ENCODE results near the gene SYT7.

Gene SYT7

DNA sequence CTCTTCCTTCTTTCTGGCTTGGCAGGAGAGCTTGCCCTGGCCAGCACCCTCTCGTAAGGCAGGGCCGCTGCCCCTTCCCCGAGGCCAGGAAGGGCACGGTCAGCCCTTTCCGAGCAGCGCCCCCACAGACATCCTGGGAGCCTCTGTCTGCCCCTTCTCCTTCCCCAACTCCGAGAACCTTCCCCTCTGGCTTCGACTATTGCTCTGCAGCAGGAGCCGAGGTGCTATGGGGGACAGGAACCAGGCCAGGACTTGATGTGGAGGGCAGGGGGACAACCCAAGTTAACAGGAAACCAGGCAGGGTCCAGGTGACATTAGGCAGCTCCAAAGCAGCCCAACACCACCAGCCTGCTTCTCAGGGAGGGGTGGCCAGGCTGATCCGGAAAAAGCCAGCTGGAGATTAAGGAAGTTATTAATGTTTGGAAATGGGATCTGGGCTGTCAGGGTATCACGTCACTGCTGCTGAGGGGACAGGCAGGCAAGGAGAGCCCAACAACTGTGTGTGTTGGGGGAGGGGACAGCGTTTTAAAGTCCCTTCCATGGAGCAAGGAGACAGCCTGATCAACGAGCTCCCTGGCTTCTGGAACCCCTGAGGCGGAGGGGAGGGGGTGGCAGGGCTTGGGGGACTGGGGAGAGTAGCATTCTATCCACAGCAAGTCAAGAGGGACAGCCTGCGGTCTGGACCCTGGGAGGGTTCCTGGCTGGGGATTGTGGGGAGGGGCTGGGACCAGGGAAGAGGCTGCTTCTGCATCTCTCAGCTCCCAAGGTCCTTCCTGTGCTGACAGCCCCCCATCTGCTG lies 27.3 kb downstream of the SYT7 start:
- DNase-seq (ENCODE audit: low read depth): no peak

GRCh38 chr11:61552108-61552635 lies 28.7 kb downstream of the SYT7 start:
- DNase-seq (ENCODE audit: low read depth): no peak

- no peak for DNase-seq (ENCODE audit: low read depth)
Measured at GRCh38 chr11:61551634-61552033, 29.2 kb downstream of the SYT7 start.

DNA sequence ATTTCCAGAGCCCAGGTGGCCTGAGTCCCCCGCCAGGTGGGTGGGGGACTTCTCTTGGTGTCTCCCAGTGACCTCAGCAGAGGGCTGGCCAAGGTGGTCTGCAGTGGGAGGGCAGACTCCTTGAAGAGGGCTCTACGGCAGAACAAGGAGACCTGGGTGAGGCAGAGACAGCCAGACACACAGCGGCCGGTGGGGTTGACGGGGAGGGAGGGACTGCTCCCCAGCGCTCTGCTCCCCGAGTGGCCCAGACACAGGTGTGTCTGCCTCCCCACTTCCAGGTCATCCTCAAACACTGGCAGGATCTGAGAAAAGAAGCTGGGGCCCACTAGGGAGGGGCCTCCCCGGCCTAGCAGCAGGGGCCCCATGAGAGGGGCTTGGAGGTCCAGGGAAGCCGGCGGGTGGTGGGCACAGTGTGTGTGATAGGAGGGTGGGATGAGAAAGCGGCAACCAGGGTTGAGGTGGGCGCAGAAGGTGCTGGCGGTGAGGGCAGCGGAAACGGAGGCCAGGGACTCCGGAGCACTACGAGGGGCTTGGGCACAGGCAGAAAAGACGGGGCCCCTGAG lies 30.1 kb downstream of the SYT7 start:
- DNase-seq (ENCODE audit: low read depth): no peak

GRCh38 chr11:61549662-61550568 lies 31.0 kb downstream of the SYT7 start:
- no peak for DNase-seq (ENCODE audit: low read depth)

- no peak for DNase-seq (ENCODE audit: low read depth)
Measured at GRCh38 chr11:61549177-61549576, 31.7 kb downstream of the SYT7 start.

DNA sequence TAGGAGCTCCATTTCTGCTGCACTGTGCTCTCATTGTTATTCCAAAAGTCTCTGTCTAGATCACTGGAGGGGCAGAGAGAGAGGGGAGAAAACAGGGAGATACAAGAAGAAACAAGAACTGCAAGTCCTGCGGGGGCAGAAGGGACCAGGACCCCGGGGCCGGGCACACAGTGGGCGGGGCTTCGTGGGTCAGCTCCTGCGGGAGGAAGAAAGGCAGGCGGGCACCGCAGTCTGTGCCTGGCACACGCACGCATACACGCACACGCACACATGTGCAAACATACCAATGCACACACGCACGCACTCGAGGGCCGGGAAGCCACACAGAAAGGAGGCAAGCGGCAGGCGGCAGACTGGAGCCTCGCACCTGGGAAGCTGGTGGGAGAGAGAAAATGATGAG lies 33.6 kb downstream of the SYT7 start:
- DNase-seq (ENCODE audit: low read depth): no peak

DNA sequence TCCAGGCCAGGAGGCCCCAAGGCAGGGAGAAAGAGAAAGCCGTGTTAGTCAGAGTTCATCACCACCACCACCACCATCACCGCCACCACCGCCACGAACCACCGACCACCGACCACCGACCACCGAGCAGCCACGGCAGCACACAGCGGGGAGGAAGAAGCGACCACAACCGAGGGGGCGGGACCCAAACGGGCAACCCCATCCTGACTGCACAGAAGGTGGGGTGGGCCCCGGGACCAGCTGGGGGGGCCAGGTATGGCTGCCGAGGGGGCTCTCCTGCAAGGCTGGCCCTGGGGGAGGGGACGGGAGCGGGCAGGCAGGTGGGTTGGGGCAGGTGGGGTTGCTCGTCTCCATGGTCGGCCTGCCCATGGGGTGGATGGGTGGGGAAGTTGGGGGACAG lies 34.2 kb downstream of the SYT7 start:
- DNase-seq (ENCODE audit: low read depth): no peak

DNA sequence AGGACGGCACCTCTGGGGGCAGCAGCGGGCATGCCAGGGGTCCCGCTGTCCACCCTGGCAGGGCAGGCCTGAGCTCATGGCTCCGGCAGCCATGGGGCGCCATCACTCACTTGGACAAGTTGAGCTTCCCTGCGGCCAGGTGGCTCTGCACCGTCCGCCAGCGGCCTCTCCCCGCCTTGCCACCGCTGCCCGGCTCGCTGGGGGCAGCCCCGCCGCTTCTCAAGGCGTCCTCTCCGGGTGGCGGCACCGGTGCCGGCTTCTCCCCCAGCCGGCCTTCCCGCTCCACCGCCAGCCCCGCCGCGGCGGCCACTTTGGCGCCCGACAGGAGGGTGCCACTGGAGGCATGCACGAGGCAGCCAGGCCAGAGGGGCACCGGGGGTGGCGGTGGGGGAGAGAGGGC lies 35.0 kb downstream of the SYT7 start:
- no peak for DNase-seq (ENCODE audit: low read depth)

DNA sequence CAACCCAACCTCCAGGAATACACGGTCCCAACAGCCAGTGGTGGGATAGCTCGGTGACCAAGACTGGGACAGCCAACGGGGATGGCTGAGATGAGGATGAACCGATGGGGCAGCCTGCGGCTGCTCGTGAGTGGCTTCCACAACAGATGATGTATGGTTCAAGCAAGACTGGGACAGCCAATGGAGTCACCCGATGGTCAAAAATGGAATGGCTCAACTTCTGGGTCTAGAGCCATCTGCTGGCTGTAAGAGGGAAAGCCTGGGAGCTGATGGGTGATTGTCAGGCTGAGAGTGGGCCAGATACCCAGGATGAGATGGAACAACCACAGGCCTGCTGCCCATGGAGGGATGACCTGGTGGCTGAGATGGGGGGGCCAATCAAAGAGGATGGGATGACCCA lies 35.5 kb downstream of the SYT7 start:
- no peak for DNase-seq (ENCODE audit: low read depth)

DNA sequence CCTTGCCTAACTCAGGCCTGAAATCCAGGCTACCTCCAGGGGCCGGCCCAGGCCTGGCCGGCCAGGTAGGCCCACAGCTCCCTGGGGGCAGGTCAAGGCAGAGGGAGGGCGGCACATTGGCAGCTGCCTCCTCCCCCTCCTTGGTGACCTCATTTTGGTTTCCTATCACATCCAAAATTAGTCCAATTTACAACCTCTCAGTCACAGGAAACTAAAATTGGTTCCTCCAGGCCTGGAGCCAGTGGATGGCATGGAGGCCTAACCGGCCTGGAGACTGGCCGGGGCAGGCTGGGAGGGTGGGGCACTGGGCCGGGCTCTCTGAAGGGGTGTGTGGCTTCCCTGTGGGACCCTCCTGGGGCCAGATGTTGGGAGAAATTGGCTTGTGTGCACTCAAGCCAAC lies 36.4 kb downstream of the SYT7 start:
- no peak for DNase-seq (ENCODE audit: low read depth)

- no peak for DNase-seq (ENCODE audit: low read depth)
Measured at GRCh38 chr11:61543606-61544306, 37.1 kb downstream of the SYT7 start.

DNA sequence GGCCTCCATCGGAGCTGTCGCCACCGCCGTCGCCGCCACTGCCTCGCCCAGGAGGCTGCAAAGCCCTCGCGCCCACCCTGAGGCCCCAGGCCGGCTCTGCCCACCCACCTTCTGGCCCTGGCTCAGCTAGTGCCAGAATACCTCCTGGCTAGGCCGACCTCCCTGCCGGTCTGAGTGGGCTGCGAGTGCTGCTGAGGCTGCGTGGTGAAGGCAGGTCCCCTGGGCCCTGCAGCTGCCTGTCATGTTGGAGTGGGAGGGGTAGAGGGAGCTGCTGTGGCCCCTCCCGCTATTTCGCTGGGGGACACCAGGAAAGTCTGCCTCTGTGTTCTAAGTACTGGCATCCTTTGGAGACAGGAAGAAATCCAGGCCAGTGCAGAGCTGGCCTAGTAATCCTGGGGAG lies 38.2 kb downstream of the SYT7 start:
- no peak for DNase-seq (ENCODE audit: low read depth)

- DNase-seq (ENCODE audit: low read depth): no peak
Measured at GRCh38 chr11:61542024-61542461, 38.8 kb downstream of the SYT7 start.

DNA sequence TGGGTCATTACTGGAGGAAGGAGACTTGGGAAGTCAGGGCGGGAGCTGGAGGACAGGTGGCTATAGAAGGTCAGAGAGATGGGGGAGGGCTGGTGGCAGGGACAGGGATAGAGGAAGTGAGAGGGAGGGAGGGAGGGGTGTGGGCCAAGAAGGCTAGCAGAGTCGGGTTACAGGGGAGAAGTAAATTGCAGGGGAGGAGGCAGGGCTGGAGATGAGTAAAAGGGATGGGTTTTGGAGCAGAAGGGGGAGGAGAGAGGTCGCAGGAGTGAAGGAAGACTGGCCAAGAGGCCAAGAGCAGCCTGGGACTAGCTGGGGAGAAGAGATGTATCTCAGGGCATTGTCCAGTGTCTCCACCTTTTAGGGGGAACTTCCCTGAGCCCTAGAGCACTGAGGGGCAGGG lies 39.3 kb downstream of the SYT7 start:
- DNase-seq (ENCODE audit: low read depth): peak; percentile 19

- no peak for DNase-seq (ENCODE audit: low read depth)
Measured at GRCh38 chr11:61540528-61540927, 40.3 kb downstream of the SYT7 start.

GRCh38 chr11:61539831-61540357 lies 41.0 kb downstream of the SYT7 start:
- no peak for DNase-seq (ENCODE audit: low read depth)

DNA sequence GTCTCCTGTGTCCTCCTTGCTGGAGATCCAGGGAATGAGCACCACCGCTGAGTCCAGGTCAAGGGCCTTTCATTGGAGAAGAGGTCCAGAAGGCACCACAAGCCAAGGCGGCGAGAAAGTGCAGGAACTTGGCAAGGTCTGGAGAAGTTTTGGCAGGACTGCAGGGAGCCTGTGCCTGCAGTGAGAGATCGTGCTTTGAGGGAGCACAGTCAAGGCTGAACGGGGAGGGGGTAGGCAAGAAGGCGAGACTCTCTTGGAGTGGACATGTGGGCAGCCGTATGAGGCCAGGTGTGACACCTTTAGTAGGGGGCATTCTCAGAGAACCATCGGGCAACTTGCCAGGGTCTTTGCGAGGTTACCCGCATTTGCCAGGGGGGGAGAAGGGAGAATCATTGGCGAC lies 41.9 kb downstream of the SYT7 start:
- no peak for DNase-seq (ENCODE audit: low read depth)

DNA sequence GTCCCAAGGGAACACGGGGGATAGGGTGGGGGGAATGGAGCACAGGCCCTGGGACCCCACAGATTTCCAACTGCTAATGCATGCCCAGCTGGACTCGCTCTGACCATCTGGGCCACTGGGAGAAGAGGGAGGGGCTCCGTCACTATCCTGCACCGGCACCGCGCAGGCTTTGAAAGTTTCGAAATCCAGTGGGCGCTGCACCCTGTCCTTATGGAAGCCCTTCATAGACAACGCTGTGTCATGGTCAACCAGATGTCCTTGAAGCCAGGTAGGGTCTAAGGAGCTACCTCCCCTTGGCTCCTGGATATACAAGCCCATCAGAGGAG lies 42.3 kb downstream of the SYT7 start:
- no peak for DNase-seq (ENCODE audit: low read depth)

DNA sequence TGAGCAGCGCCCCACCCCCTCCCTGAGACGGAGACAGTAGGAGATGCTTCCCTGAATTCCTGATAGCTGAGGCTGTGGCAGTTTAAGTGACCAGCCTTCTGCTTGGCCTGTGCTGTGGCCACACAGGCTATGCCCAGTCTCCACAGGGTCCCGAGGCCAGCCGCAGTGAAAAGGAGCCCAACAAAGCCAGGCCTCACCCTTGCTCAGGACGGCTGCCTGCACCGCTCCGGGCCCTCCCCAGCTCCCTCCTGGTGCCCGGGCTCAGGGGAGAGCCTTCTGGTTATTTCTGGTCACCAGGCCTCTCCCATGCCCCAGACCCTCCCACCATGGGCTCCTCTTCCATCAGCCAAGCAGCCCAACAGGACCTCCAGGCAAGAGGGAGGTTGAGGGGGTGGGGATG lies 43.5 kb downstream of the SYT7 start:
- no peak for DNase-seq (ENCODE audit: low read depth)

DNA sequence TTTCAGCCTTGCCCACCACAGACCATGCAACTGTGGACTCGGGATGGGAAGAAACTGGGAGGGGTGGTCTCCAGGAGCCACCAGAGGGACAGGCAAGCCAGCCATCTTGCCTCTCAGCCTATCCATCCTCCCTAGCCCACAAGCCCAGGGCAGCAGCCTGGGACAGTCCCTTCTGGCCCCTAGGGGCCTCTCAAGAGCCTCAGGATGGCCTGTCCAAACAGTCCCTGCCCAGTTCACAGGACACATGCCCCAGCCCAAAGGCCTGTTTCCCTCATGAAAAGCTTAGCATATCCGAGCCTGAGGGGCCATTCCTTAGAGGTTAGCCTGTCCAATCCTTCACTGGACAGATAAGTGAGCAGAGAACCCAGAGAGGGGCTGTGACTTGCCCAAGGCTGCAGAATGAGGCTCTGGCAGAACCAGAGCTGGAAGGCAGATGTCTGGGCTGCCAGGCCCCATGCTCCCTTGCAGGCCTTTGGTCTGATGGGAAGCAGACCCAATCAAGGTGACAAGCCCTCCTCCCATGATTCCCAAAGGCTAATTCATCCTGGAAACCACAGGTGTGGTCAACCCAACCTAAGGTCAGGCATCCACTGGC lies 44.1 kb downstream of the SYT7 start:
- no peak for DNase-seq (ENCODE audit: low read depth)
